Measurements from ENCODE around the gene KRT23. TPM values are rescaled to one million over a fixed set of nuclear protein-coding genes. Genes with fewer than 3 reads are reported as not detected.

Gene KRT23
- total and polyA plus RNA-seq, 2 of the 13 experiments (the other 11 are each of a cell fraction or from before 2014, with no cell fraction given), result 24.7 to 51.1 TPM

DNA sequence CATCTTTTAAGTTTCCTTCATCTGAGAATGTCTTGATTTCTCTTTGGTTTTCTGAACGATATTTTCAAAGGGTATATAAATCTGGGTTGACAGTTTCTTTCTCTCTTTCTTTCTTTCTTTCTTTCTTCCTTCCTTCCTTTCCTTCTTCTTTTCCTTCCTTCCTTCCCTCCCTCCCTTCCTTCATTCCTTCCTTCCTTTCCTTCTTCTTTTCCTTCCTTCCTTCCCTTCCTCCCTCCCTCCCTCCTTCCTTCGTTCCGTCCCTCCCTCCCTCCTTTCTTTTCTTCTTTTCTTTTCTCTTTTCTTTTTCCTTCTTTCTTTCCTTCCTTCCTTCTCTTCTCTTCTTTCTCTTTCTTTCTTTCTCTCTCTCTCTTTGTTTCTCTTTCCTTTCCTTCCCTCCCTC is 36.9 kb upstream of the KRT23 start:
- intact Hi-C loops (cut with micrococcal nuclease; ENCODE audit: unreplicated experiment) (no loop called here), in situ Hi-C loops (cut with HindIII; ENCODE audit: extremely low pct_ligation_motif_present, low pct_unique_long_range_greater_than_20kb) (no loop called here)
- no peak overlapping the region for H2AFZ ChIP-seq (ENCODE audit: low read length)
- H3K4me2 ChIP-seq (ENCODE audit: low read depth, low read length), result no peak overlapping the region
- H3K27ac ChIP-seq (ENCODE audit: extremely low read length, insufficient read depth, low read length), result no peak overlapping the region
- POLR2A ChIA-PET, result no interaction called here
- H3K4me3 ChIP-seq (replicated peaks in 1 of 3; ENCODE audit: insufficient read depth in 1 of 3, low read depth in 2 of 3, low read length in 3 of 3), result no peak overlapping the region
- H3K4me1 ChIP-seq (ENCODE audit: insufficient read depth, low read length), result no peaks in the 10 kb centered on the region
- no TSS peak for BruUV-seq (replicated peaks)
- no peak for FAIRE-seq
- no peak for DNase-seq (ENCODE audit: low spot score)
- WGBS (ENCODE audit: low lambda C conversion rate), result 72% methylated on average over 3 of the region's 3 CpGs
- H3K9ac ChIP-seq (ENCODE audit: insufficient read depth, low read depth, low read length), result no peak overlapping the region
- H3K36me3 ChIP-seq (replicated peaks in 1 of 2; ENCODE audit: control insufficient read depth in 1 of 2, insufficient read depth in 2 of 2, low read length in 2 of 2), result no peaks in the 10 kb centered on the region
- H3K79me2 ChIP-seq (ENCODE audit: insufficient read depth, low read length), result no peaks in the 10 kb centered on the region
- no peaks in the 10 kb centered on the region for H3K27me3 ChIP-seq (ENCODE audit: control insufficient read depth in 1 of 2, insufficient read depth in 2 of 2, low read length in 2 of 2)
- H4K20me1 ChIP-seq (ENCODE audit: insufficient read depth, low read length), result no peaks in the 10 kb centered on the region
- TF ChIP-seq NPAS2 (CRISPR knock-in tag; IDR thresholded peaks at IDR 0.05; ENCODE audit: borderline replicate concordance) (no peak), ZNF235 (CRISPR knock-in tag; IDR thresholded peaks at IDR 0.05; ENCODE audit: borderline replicate concordance) (no peak), ZBTB7B (CRISPR knock-in tag; IDR thresholded peaks at IDR 0.05) (no peak), NKX3-1 (CRISPR knock-in tag; IDR thresholded peaks at IDR 0.05) (no peak), ZNF234 (CRISPR knock-in tag; conservative IDR thresholded peaks at IDR 0.05) (no peak), NFE2 (CRISPR knock-in tag; IDR thresholded peaks at IDR 0.05) (no peak), ZNF558 (CRISPR knock-in tag; IDR thresholded peaks at IDR 0.05; ENCODE audit: borderline replicate concordance) (no peak), NFATC3 (CRISPR knock-in tag; IDR thresholded peaks at IDR 0.05) (no peak), CEBPB (IDR thresholded peaks at IDR 0.05; ENCODE audit: borderline replicate concordance, low read depth, low read length) (no peak), EEA1 (CRISPR knock-in tag; IDR thresholded peaks at IDR 0.05; ENCODE audit: borderline replicate concordance) (no peak), PHF5A (CRISPR knock-in tag; IDR thresholded peaks at IDR 0.05; ENCODE audit: low read depth, unreplicated experiment) (no peak), ARNT2 (CRISPR knock-in tag; IDR thresholded peaks at IDR 0.05; ENCODE audit: low read depth) (no peak), SOX5 (CRISPR knock-in tag; IDR thresholded peaks at IDR 0.05; ENCODE audit: borderline replicate concordance) (no peak), ZNF354B (CRISPR knock-in tag; IDR thresholded peaks at IDR 0.05) (no peak), ZFP90 (CRISPR knock-in tag; IDR thresholded peaks at IDR 0.05; ENCODE audit: borderline replicate concordance) (no peak), GTF2F1 (IDR thresholded peaks at IDR 0.05; ENCODE audit: low read length) (no peak)
- TF ChIP-seq, protein P1, sequence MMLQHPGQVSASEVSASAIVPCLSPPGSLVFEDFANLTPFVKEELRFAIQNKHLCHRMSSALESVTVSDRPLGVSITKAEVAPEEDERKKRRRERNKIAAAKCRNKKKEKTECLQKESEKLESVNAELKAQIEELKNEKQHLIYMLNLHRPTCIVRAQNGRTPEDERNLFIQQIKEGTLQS (CRISPR knock-in tag; IDR thresholded peaks at IDR 0.05), result no peak
- TF ChIP-seq, protein P2, sequence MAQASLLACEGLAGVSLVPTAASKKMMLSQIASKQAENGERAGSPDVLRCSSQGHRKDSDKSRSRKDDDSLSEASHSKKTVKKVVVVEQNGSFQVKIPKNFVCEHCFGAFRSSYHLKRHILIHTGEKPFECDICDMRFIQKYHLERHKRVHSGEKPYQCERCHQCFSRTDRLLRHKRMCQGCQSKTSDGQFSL (CRISPR knock-in tag; IDR thresholded peaks at IDR 0.05), result no peak
- TF ChIP-seq, protein P3, sequence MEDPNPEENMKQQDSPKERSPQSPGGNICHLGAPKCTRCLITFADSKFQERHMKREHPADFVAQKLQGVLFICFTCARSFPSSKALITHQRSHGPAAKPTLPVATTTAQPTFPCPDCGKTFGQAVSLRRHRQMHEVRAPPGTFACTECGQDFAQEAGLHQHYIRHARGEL (CRISPR knock-in tag; IDR thresholded peaks at IDR 0.05), result no peak
- no peaks in the 10 kb centered on the region for H3K9me3 ChIP-seq (ENCODE audit: low read length)
- CTCF ChIA-PET (ENCODE audit: low intra/inter-chr PET ratio, low total read pairs), result no interaction called here
- no peak for ATAC-seq
